Hepatocyte (in vitro differentiated cells): Measurements from ENCODE around the gene CFAP69.

Experiments used
- EZH2 ChIP-seq: fragments of 200-600 bp; sonication (generic); IDR thresholded peaks from 2 replicates; pipeline ENCODE4 v1.6.1; 2016; ENCODE audit warnings: antibody characterized with exemption, mild to moderate bottlenecking, borderline replicate concordance
- EZH2phosphoT487 ChIP-seq: fragments of 200-600 bp; sonication (generic); IDR thresholded peaks from one replicate; pipeline ENCODE4 v1.6.1; 2018; ENCODE audit warnings: antibody characterized with exemption, mild to moderate bottlenecking, low read depth, moderate library complexity; ENCODE audit not compliant: unreplicated experiment, severe bottlenecking
- TF ChIP-seq, protein P1 (sequence below): fragments of 200-600 bp; sonication (generic); IDR thresholded peaks from 2 replicates; pipeline ENCODE4 v1.5.1; 2016; ENCODE audit warnings: antibody characterized with exemption, mild to moderate bottlenecking; ENCODE audit not compliant: poor library complexity

DNA sequence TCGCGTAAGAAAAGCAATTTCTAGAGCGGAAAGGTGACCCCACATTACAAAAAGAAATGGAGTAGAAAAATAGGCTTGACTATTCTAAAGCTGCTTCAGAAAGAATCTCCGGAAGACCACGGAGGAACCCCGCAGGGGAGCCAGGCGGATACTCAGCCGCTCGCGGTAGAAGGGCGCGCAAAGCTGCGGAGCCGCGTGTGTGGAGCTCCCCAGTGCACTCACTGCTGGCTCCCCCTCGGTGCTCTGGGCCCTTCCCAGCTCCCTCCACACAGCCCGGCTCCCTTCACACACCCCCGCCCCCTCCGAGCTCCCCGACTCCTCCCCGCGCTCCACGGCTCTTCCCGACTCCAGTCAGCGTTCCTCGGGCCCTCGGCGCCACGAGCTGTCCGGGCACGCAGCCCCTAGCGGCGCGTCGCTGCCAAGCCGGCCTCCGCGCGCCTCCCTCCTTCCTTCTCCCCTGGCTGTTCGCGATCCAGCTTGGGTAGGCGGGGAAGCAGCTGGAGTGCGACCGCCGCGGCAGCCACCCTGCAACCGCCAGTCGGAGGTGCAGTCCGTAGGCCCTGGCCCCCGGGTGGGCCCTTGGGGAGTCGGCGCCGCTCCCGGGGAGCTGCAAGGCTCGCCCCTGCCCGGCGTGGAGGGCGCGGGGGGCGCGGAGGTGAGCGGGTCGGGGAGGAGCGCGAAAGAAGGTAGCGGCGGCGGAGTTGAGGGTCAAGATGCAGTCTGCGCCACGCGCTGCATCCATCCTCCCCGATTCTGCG is 33.4 kb upstream of the CFAP69 start, which contains the start of gene STEAP2:
- TF ChIP-seq, protein P1, sequence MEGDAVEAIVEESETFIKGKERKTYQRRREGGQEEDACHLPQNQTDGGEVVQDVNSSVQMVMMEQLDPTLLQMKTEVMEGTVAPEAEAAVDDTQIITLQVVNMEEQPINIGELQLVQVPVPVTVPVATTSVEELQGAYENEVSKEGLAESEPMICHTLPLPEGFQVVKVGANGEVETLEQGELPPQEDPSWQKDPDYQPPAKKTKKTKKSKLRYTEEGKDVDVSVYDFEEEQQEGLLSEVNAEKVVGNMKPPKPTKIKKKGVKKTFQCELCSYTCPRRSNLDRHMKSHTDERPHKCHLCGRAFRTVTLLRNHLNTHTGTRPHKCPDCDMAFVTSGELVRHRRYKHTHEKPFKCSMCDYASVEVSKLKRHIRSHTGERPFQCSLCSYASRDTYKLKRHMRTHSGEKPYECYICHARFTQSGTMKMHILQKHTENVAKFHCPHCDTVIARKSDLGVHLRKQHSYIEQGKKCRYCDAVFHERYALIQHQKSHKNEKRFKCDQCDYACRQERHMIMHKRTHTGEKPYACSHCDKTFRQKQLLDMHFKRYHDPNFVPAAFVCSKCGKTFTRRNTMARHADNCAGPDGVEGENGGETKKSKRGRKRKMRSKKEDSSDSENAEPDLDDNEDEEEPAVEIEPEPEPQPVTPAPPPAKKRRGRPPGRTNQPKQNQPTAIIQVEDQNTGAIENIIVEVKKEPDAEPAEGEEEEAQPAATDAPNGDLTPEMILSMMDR: peak; percentile 61
- TF ChIP-seq EZH2: no peak
- no peak for TF ChIP-seq EZH2phosphoT487
